HG02588 (cell line): ENCODE measurements around the gene SCNN1A.

ENCODE experiments used
- ATAC-seq: cut with Tn5 transposase; IDR thresholded peaks from one replicate; pipeline ENCODE4 v1.9.1; 2021; ENCODE audit warnings: mild to moderate bottlenecking, moderate library complexity; ENCODE audit not compliant: unreplicated experiment

Gene SCNN1A

DNA sequence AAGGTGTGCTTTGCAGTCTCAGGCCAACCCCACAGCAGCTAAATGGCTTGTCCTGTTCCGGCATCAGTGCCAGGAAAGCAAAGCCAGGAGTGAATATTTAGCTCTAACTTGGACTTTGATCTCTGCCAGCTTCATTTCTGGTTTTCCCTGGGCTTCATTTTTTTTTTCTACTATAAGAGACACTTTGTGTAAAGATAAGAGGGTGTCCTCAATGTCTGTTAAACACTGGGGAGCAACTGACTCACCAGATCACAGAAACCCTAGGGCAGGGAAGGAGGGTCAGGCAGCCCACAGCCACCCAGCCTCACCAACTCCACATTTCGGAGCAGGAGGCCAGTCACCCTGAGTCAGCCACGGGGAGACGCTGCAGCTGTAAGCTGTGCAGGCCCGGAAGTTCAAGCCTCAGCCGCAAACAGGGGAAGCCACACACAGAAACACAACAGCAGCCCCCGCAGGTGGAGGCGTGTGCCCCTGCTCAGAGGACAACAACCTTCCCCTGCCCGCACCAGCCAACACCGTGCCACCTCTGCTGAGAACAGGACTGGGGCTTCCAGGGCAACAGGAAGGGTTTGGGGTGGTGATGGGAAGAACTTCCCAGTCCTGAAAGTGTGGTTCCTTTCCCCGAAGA, 39.8 kb downstream of the SCNN1A start:
- ATAC-seq, result peak; percentile 77

DNA sequence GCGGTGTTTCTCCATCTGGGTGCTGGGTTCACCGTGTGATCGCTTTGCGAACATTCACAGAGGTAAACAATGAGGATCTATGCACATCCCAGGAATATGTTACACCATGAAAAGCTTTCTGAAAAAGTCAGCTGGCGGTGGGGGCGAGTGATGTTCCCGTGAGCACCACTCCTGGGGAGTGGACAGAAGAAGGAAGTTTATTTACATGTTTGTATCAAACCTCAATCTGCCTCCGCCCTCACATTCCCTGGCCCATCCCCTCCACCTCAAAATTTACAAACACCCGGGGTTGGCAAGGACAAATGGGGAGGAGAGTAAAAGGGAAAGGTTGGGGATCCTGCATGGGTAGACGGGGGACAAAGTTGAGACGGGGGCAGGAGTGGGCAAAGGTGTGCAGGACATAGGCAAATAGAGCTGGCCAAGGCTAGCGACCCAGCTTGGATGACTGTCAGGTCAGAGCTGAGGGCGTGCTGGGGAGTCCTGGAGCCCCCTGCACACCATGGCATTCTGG, 40.4 kb downstream of the SCNN1A start:
- no peak for ATAC-seq

DNA sequence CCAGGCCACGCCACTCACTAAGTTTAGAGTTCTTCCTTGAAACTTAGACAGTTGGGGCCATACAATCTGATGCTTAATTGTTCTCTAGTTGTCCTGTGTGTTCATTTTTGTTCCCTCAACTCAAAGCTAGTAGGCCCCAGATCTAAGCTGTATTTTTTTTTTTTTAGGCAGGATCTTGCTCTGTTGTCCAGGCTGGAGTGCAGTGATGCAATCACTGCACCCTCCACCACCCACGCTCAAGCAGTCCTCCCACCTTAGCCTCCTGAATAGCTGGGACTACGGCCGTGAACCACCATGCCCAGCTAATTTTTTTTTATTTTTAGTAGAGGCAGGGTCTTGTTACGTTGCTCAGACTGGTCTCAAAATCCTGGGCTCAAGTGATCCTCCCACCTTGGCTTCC, 41.0 kb downstream of the SCNN1A start:
- no peak for ATAC-seq

DNA sequence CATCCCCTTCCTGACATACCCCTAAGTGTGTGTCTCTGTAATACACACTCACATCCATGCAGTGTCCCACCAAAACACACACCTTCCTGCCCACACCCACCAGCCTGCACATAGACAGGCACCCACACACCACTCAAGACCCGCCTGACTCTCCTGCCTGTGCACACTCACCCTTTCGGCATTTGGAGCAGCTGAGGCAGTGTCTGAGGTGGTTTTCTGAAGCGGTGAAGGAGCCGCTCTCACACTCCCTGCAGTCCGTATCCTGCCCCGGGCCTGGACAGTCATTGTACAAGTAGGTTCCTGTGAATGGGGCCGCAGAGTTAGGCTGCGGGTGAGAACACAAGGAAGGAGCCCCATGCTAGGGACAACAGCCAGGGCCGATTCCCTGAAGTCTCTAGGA, 41.8 kb downstream of the SCNN1A start:
- no peak for ATAC-seq

DNA sequence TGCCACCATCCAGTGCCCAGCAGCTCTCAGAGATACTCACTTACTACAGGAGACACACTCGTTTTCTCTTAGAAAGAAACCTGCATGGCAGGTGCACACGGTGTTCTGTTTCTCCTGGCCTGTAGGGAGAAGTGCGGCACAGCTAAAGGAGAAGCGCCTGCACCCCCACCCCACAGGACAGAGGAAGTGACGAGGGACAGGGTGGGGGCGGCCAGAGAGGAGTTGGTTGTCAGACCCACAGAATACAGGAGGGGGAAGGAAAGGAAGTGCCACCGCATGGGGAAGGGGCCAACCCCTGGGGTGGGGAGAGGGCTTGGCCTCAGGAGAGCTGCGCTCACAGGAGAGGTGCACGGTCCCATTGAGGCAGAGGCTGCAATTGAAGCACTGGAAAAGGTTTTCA, 42.3 kb downstream of the SCNN1A start:
- ATAC-seq, result no peak

DNA sequence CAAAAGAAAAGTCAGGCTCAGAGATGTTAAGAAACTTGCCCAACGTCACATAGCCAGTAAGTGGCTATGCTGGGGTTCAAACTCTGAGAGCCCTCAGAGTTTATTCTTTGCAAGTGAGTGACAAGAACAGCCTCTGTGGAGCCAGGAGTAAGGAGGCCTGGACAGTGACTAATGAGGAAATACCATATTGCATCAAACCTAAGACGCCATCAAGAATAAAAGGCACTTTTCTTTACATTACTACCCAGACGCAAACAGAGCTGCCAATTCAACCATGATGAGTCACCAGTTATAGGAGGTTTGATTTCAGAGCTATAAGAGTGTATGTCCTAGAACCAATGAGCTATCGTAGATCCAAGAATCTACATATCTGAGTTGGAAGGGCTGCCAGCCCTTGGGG, 42.9 kb downstream of the SCNN1A start:
- no peak for ATAC-seq

DNA sequence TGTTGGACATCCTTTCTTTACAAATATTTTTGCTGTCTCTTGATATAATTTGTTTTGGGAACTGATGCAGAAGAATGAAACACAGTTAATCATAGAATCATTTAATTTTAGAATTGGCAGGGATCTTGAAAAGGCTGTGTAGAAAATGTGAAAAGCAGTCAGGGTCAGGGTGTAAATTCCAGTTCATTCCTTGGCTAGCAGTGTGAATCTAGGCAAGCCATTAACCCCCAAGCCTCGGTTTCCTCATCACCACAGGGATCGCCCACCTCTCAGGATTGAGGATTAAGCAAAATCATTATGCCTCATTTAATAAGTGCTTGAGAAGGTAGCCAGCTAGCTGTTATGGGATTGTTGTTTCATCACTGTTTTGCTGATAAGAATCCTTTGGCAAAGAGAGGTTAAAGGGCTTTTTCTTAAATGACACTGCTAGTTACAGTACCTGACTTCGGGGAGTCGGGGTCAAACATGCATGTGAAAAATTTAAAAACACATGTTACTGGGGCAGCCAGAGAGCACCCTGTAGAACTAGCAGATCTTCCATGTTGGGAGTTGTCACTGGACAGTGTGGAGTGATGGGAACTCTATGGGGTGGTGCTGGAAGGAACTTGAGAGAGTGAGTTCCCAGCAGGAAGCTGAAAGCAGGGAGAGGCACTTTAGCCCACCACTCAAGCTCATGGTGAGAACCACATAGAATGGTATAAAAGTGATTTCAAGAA, 44.2 kb downstream of the SCNN1A start:
- ATAC-seq, result no peak

DNA sequence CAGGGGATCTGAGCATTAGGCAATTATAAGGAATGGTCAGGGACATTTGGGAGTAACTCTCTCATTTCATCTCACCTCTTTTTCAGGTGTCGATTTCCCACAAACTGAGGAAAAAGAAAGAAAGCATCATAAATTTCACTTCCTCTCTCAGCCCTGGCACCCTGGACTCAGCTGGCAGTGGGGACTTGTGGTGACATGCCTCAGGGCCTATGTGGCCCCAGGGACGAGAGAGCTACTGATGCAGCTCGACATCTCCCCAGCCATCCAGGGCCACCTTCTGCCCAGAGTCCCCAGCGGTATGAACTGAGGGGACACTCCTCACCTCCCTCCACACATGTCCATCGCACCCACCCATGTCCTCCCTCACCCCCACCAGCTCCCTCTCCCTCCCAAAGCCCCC, 45.2 kb downstream of the SCNN1A start:
- ATAC-seq, result no peak

DNA sequence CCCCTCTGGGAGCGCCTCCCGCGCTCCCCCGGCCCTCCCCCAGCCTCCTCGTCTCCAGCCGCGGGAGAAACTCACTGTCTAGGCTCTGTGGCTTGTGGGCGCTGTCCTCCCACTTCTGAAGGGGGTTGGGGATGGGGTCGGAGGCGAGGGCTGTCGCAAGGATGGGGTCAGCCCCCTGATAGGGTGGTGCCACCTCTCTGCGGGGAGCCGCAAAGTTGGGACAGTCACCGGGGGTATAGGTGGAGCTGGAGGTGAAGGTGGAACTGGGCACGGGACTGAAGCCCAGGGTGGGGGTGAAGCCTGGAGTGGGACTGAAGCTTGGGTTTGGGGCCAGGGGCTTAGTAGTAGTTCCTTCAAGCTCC, 45.7 kb downstream of the SCNN1A start:
- ATAC-seq, result no peak

DNA sequence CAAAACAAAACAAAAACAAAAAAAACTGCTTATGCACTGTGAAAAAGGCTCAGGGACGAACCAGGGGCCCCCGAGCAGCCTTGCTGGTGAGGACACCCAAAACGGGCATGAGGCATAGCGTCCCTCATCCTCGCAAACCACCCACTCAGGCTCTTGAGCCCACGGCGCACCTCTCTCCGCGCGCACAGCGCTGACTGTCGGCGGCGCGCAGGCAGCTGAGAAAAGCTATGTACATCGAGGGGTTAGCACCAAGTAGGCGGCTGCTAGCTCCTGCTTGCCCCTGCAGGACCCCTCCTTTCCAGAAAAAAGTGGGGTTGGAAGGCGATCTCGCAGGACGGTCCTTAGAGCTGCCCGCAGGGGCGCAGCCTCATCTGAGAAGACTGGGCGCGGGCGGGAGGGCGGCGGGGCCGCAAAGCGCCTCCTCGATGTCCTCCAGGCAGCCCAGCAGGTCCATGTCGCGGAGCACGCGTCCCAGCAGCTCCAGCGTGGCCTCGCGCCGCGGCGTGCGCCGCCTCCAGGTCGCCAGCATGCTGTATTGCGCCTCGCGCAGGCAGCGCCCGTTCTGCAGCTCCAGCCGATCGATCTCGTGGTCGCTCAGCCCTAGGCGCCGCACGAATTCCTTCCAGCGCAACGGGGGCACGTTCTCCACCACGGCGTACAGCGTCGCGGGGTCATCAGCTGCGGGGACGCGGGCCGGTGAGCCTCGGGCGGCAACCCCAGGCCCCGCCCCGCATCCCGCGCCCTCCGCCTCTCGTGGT, 46.2 kb downstream of the SCNN1A start:
- no peak for ATAC-seq

DNA sequence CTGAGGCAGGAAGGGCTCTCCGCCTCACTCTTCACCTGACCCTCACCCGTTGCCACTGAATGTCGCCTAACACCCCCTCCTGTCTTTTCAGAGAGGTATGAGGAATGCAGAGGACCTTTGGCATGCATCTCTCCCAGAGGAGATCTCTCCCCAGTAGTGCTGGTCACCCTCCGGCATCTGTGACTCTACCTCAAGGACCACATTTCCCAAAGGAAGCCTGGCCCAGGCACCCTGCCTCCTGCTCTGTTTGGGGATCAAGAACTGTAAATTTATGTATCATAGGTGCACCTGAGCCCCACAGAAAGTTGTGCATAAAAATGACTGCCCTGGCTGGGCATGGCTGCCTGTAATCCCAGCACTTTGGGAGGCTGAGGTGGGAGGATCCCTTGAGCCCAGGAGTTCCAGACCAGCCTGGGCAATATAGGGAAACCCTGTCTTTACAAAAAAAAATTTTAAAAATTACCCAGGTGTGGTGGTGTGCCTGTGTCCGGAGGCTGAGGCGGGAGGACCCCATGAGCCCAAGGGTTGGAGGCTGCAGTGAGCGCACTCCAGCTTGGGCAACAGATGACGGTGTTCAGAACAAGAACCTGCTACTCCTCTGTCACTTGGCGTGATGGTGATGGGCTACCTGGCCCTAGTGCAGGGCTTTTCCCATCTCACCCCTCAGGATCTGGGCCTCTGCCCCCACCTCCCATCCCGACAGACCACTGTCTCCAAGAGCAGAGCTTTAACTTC, 47.2 kb downstream of the SCNN1A start:
- ATAC-seq, result no peak

DNA sequence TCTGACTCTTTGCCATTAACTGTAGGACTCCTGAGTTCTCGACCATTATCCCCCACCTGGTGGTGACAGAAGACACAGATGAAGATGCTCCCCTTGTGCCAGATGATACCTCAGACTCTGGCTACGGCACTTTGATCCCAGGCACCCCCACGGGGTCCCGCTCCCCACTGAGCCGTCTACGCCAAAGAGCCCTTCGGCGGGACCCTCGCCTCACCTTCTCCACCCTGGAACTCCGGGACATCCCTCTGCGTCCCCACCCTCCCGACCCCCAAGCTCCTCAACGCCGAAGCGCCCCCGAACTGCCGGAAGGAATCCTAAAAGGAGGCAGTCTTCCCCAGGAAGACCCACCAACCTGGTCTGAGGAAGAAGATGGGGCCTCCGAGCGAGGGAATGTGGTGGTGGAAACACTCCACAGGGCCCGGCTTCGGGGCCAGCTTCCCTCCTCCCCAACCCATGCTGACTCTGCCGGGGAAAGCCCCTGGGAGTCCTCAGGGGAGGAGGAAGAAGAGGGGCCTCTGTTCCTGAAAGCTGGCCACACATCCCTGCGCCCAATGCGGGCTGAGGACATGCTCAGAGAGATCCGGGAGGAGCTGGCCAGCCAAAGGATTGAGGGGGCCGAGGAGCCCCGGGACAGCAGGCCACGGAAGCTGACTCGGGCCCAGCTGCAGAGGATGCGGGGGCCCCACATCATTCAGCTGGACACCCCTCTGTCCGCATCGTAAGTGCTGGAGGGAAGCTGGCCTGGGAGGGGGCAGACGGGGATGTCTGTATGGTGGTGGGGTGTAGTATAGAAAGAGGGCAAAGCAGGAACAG, 47.9 kb downstream of the SCNN1A start:
- no peak for ATAC-seq

DNA sequence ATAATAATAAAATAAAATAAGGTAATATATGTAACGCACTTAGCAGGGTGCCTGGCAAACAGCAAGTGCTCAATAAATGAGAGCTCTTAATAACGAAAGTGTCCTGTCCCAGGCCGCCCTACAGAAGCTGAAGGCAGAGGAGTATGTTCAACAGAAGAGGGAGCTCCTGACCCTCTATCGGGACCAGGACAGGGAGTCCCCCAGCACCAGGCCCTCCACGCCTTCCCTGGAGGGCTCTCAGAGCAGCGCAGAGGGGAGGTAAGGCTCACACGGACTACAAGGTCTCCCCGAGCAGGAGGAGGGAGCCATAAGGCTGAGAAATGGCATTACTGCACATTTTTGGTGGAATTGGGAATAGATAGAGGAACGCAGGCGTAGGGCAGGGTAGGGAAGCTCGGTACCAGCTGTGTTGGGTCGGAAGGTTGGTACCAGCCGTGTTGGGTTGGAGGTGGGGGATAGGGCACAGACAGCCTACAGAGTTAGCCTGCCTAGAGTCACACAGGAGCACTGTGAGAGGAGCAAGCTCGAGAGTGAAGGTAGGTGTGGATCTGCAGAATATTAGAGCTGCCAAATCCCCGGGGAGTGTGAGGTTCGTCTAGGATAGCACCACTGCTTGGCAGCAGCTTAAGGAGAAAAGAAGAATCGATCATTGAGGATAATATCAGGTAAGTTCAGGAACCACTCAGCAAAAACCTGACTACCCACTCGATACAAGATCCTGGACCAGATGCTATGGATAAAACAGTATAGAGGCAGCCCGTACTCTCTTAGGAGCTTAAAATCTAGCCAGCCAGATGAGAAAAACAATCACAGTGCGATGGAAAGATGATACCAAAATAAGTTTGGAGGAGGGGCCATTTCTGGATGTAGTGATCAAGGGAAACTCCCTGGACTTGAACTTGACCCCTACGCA, 48.8 kb downstream of the SCNN1A start:
- ATAC-seq, result no peak

DNA sequence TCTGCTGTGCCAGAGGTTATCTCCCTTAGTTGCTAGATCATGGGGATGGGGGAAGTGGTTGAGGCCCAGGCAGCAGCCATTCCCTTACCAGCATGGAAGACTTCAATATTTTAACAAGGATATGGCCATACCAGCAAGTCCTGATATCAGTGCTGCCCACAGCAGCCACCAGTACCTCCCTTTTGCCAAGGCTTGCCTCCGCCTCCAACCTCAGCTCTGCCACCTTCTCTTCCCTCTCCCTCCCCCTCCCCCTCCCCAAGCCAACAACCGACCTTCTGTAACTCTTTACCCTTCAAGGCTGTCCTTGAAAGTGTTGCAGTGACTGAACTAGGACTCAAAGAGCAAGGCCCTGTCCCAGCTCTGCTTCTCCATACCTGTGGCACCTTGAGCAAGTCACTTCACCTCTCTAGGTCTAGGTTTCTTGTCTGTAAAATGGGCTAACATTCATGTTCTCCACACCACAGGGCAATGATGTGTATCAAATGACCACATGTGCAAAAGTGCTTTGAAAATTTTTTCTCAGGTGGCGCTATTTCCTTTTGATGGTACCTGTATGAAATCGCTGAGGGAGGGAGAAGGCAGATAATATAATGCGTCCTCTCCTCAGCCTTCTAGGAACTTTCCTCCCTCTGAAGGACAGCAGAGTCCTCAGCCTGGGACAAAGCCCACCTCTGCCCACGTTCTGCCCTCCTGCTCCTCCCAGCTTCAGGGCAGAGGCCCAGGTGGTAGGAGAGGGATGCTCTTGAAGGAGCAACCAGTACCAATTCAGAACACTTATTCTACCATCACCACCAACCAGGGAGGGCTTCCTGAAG, 50.2 kb downstream of the SCNN1A start:
- ATAC-seq, result no peak

DNA sequence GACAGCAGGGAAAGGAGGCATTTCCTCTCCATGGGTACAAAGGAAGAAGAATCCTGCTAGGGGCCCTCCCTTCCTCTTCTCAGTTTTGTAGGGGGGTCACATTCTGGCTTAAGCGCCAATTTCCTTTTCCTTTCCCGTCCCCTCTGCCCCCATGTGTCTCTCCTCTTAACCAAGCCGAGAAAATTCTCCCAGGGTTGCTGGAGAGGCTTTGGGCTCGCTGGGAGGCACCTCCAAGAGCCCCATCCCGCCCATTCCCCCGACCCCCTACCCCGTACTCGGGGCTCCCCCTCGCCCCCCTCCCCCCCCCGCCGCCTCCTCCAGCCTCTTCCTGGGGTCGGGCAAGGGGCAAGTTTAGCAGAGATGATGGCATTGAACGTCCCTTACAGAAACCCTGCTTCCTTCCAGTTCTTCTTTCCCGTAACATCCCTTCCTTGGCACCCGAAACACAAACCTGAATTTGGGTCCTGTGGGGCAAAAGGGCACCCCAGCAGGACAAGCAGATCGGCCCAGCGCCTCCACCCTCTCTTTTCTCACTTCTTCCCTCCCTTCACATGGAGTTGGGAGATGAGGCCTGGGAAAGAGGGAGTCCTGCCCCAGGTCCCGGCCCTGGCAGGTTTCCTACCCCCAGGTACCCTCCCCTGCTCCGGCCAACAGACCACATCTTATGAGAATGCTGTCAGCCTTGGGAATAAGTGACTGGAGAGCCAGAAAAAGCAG, 51.2 kb downstream of the SCNN1A start:
- ATAC-seq, result no peak

DNA sequence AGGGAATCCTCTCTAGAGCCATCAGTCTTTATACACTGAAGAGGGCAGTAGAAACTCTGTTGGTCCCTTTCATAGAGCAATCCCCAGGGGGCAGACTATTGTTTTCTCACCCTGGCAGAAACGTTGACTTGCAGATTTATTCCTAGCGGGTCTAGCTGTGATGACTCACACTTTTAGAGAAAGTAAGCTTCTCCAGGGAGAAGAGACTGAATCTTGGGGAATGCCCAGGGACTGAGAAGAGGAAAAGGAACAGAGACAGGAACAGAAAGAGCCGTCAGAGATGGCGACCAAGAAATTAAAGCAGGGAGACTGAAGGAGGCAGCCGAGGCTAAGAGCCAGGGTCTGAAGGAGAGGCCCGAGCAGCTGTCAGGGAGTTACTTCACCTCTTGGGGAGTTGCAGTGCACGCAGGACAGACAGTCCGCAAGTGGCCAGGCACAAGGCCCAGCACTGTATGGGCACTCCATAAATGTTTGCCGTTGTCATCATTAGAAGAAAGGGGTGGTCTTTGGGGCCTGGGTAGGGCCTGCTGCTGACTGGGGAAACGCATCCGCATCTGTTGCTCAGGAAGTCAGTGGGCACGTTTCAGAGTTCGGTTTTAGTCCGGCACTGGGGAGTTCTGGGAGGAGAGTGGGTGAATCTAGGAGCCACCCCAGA, 51.9 kb downstream of the SCNN1A start:
- no peak for ATAC-seq

DNA sequence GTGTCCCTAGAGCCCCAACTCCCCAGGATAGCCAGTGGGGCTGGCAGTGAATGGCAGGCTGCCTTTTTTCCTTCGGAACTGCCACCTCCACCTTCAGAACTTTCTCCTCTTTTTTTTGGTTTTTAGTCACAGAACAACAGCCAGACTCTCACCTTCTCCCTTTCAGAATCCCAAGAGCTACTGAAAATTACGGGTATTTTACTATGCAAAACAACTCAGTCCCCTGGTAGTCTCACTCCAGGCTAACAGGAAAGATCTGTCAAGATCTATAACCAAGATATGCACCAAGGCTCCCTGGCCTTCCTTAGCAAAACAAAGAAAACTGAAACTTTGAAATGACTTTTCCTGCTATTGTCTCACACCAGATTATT, 52.4 kb downstream of the SCNN1A start:
- no peak for ATAC-seq

DNA sequence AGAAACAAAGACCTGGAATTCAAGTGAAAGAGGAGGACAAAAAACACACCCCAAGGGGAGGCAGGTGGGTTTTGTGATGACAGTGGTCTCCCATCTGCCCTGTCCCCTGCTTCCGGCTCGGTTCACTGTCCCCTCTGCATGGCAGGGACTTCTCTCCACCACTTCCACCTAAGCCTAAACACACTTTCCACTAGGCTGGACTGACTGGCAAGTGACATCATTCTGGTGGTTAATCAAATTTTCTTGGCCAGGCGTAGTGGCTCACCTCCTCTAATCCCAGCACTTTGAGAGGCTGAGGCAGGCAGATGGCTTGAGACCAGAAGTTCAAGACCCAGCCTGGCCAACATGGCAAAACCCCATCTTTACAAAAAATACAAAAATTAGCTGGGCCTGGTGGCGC, 53.0 kb downstream of the SCNN1A start:
- no peak for ATAC-seq
